ENCODE data around the gene MYH15.

Gene MYH15

GRCh38 chr3:108491456-108491855, 18.9 kb downstream of the MYH15 start:
- no peak for DNase-seq (ENCODE audit: low read depth)
- H3K4me3 ChIP-seq (ENCODE audit: low read depth, low read length) = no peak overlapping the region
- no peak for TF ChIP-seq CTCF (IDR thresholded peaks at IDR 0.05; ENCODE audit: low read depth, low read length, missing control alignments)

GRCh38 chr3:108489776-108490175, 20.6 kb downstream of the MYH15 start:
- H3K4me3 ChIP-seq (ENCODE audit: low read depth, low read length) = no peak overlapping the region
- peak; percentile 31 for DNase-seq (ENCODE audit: low read depth)
- TF ChIP-seq CTCF (IDR thresholded peaks at IDR 0.05; ENCODE audit: low read depth, low read length, missing control alignments) = peak; percentile 65

- H3K4me3 ChIP-seq (ENCODE audit: low read depth, low read length) = no peak overlapping the region
- DNase-seq (ENCODE audit: low read depth) = no peak
- no peak for TF ChIP-seq CTCF (IDR thresholded peaks at IDR 0.05; ENCODE audit: low read depth, low read length, missing control alignments)
Measured at GRCh38 chr3:108488631-108489030, 21.8 kb downstream of the MYH15 start.

GRCh38 chr3:108487439-108487838, 23.0 kb downstream of the MYH15 start:
- H3K4me3 ChIP-seq (ENCODE audit: low read depth, low read length) = no peak overlapping the region
- DNase-seq (ENCODE audit: low read depth) = no peak
- no peak for TF ChIP-seq CTCF (IDR thresholded peaks at IDR 0.05; ENCODE audit: low read depth, low read length, missing control alignments)

GRCh38 chr3:108486941-108487340, 23.5 kb downstream of the MYH15 start:
- no peak overlapping the region for H3K4me3 ChIP-seq (ENCODE audit: low read depth, low read length)
- DNase-seq (ENCODE audit: low read depth) = no peak
- TF ChIP-seq CTCF (IDR thresholded peaks at IDR 0.05; ENCODE audit: low read depth, low read length, missing control alignments) = no peak

- H3K4me3 ChIP-seq (ENCODE audit: low read depth, low read length) = no peak overlapping the region
- no peak for TF ChIP-seq CTCF (IDR thresholded peaks at IDR 0.05; ENCODE audit: low read depth, low read length, missing control alignments)
- DNase-seq (ENCODE audit: low read depth) = no peak
Measured at GRCh38 chr3:108486338-108486737, 24.1 kb downstream of the MYH15 start.

- DNase-seq (ENCODE audit: low read depth) = no peak
- H3K4me3 ChIP-seq (ENCODE audit: low read depth, low read length) = no peak overlapping the region
- TF ChIP-seq CTCF (IDR thresholded peaks at IDR 0.05; ENCODE audit: low read depth, low read length, missing control alignments) = no peak
Measured at GRCh38 chr3:108485146-108485545, 25.2 kb downstream of the MYH15 start.

Measured in GM12864 (cell line).